MM.1S (cell line): ENCODE measurements around the gene ACKR3.

Source experiments
- DNase-seq: peaks from one replicate; pipeline ENCODE4 v3.0.0-alpha.2; 2015
- H2AFZ ChIP-seq: fragments of 300-600 bp; sonication (generic); 2 replicates; pipeline ENCODE4 v1.6.0; 2016; ENCODE audit warnings: antibody characterized with exemption, low read length
- H3F3A ChIP-seq: fragments of 300-600 bp; sonication (generic); 2 replicates; pipeline ENCODE4 v1.6.1; 2016; ENCODE audit warnings: mild to moderate bottlenecking, antibody characterized with exemption, low read length, moderate library complexity, mixed read lengths; ENCODE audit not compliant: insufficient read depth
- H3K27ac ChIP-seq: fragments of 300-600 bp; sonication (generic); 2 replicates; pipeline ENCODE4 v1.5.1; 2016; ENCODE audit warnings: mild to moderate bottlenecking, low read length
- H3K27me3 ChIP-seq: fragments of 300-600 bp; sonication (generic); replicated peaks from 2 replicates; pipeline ENCODE4 v1.6.0; 2016; ENCODE audit warnings: low read length; ENCODE audit not compliant: insufficient read depth
- H3K36me3 ChIP-seq: fragments of 300-600 bp; sonication (generic); replicated peaks from 2 replicates; pipeline ENCODE4 v1.6.1; 2016; ENCODE audit warnings: mild to moderate bottlenecking, low read length, mixed read lengths; ENCODE audit not compliant: insufficient read depth
- H3K4me1 ChIP-seq: fragments of 300-600 bp; sonication (generic); 2 replicates; pipeline ENCODE4 v1.6.1; 2016; ENCODE audit warnings: low read length, mixed read lengths
- H3K4me2 ChIP-seq: fragments of 300-600 bp; sonication (generic); 2 replicates; pipeline ENCODE4 v1.6.0; 2016; ENCODE audit warnings: low read depth, low read length
- H3K4me3 ChIP-seq: fragments of 300-600 bp; sonication (generic); 2 replicates; pipeline ENCODE4 v1.5.1; 2016; ENCODE audit warnings: low read length, mixed read lengths
- H3K79me2 ChIP-seq: fragments of 300-600 bp; sonication (generic); 2 replicates; pipeline ENCODE4 v1.6.1; 2016; ENCODE audit warnings: mixed run types, low read length, mixed read lengths
- H3K9ac ChIP-seq: fragments of 300-600 bp; sonication (generic); 2 replicates; pipeline ENCODE4 v1.6.1; 2016; ENCODE audit warnings: low read length, mixed read lengths
- H3K9me2 ChIP-seq: fragments of 300-600 bp; sonication (generic); replicated peaks from 2 replicates; pipeline ENCODE4 v1.6.1; 2016; ENCODE audit warnings: mild to moderate bottlenecking, low read length, mixed read lengths; ENCODE audit not compliant: insufficient read depth
- H3K9me3 ChIP-seq: fragments of 300-600 bp; sonication (generic); replicated peaks from 2 replicates; pipeline ENCODE4 v1.6.1; 2016; ENCODE audit warnings: mild to moderate bottlenecking, low read length, mixed read lengths; ENCODE audit not compliant: insufficient read depth
- H4K20me1 ChIP-seq: fragments of 300-600 bp; sonication (generic); 2 replicates; pipeline ENCODE4 v1.6.1; 2016; ENCODE audit warnings: mild to moderate bottlenecking, low read length, moderate library complexity, mixed read lengths; ENCODE audit not compliant: insufficient read depth
- CTCF ChIP-seq: fragments of 300-600 bp; sonication (generic); IDR thresholded peaks from 2 replicates; pipeline ENCODE4 v1.5.1; 2016; ENCODE audit warnings: antibody characterized with exemption, low read length, mixed read lengths
- EZH2 ChIP-seq: fragments of 300-600 bp; sonication (generic); optimal IDR thresholded peaks from 2 replicates; pipeline ENCODE3; 2017; ENCODE audit warnings: low read depth, mild to moderate bottlenecking, antibody characterized with exemption, low read length, mixed read lengths
- EZH2phosphoT487 ChIP-seq: fragments of 300-600 bp; sonication (generic); IDR thresholded peaks from 2 replicates; pipeline ENCODE4 v1.6.1; 2018; ENCODE audit warnings: antibody characterized with exemption, low read length

Gene ACKR3

GRCh38 chr2:236576953-236577352 lies 7.3 kb downstream of the ACKR3 start:
- no peaks in the 10 kb centered on the region for H3K4me1 ChIP-seq
- H4K20me1 ChIP-seq: no peaks in the 10 kb centered on the region
- H3F3A ChIP-seq: no peaks in the 10 kb centered on the region
- no peaks in the 10 kb centered on the region for H3K9me3 ChIP-seq
- H3K4me3 ChIP-seq: no peak overlapping the region
- no peak for DNase-seq
- no peak overlapping the region for H3K27ac ChIP-seq
- H3K79me2 ChIP-seq: no peaks in the 10 kb centered on the region
- no peaks in the 10 kb centered on the region for H3K27me3 ChIP-seq
- TF ChIP-seq EZH2phosphoT487 (no peak), EZH2 (no peak), CTCF (no peak)
- H3K4me2 ChIP-seq: no peak overlapping the region
- no peak overlapping the region for H3K9ac ChIP-seq
- no peak overlapping the region for H2AFZ ChIP-seq
- no peaks in the 10 kb centered on the region for H3K9me2 ChIP-seq
- no peaks in the 10 kb centered on the region for H3K36me3 ChIP-seq

GRCh38 chr2:236577481-236578410 lies 8.1 kb downstream of the ACKR3 start:
- Histone ChIP-seq H3K4me1 (no peaks in the 10 kb centered on the region), H3K4me3 (no peak overlapping the region), H3K27me3 (no peaks in the 10 kb centered on the region), H4K20me1 (no peaks in the 10 kb centered on the region), H3F3A (no peaks in the 10 kb centered on the region), H3K9ac (no peak overlapping the region), H2AFZ (no peak overlapping the region), H3K9me2 (no peaks in the 10 kb centered on the region), H3K4me2 (no peak overlapping the region), H3K79me2 (no peaks in the 10 kb centered on the region), H3K9me3 (no peaks in the 10 kb centered on the region), H3K27ac (no peak overlapping the region), H3K36me3 (no peaks in the 10 kb centered on the region)
- no peak for DNase-seq
- TF ChIP-seq CTCF: no peak
- TF ChIP-seq EZH2phosphoT487: no peak
- TF ChIP-seq EZH2: no peak

DNA sequence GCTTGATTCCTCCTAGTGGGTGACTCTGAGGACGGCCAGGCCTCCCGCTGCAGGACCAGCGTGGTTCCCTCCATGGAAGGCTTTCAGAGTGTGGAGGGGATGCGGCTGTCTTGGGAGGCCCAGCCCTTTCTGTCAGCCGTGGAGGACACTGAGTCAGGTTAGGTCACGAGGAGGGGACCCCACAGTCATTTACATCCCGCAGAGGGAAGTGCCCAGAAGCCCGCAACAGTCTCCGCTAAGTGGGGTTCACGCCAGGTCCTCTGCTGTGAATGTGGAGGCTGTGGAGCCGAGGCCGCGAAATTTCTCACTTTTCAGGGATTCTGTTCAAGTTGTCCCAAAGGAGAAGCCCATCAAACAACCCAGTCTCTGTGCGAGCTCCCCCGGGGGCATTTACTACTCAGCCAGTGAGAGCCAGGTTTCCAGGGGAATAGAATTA lies 8.8 kb downstream of the ACKR3 start:
- H3K79me2 ChIP-seq: no peaks in the 10 kb centered on the region
- no peak overlapping the region for H3K4me2 ChIP-seq
- no peaks in the 10 kb centered on the region for H4K20me1 ChIP-seq
- no peak overlapping the region for H3K27ac ChIP-seq
- H3K9me2 ChIP-seq: no peaks in the 10 kb centered on the region
- no peaks in the 10 kb centered on the region for H3K4me1 ChIP-seq
- no peaks in the 10 kb centered on the region for H3K36me3 ChIP-seq
- TF ChIP-seq CTCF (no peak), EZH2 (no peak), EZH2phosphoT487 (no peak)
- no peak for DNase-seq
- no peak overlapping the region for H3K9ac ChIP-seq
- H3K27me3 ChIP-seq: no peaks in the 10 kb centered on the region
- H3K4me3 ChIP-seq: no peak overlapping the region
- no peaks in the 10 kb centered on the region for H3K9me3 ChIP-seq
- no peaks in the 10 kb centered on the region for H3F3A ChIP-seq
- no peak overlapping the region for H2AFZ ChIP-seq
